Activated CD4-positive, CD25-positive, alpha-beta regulatory T cell treated with anti-CD3 and anti-CD28 coated beads, Interleukin-2, amount 50 U/mL, for 72 hours (primary cell): ENCODE results near the gene CYP4F22.
"Not testable (repeated sequence)": the region's sequence is repeated elsewhere in the genome, so short reads cannot be mapped to it uniquely, and the experiment has no call there.

ENCODE experiments used
- DNase-seq: peaks from one replicate; pipeline ENCODE4 v3.0.0; 2021

Gene CYP4F22

DNA sequence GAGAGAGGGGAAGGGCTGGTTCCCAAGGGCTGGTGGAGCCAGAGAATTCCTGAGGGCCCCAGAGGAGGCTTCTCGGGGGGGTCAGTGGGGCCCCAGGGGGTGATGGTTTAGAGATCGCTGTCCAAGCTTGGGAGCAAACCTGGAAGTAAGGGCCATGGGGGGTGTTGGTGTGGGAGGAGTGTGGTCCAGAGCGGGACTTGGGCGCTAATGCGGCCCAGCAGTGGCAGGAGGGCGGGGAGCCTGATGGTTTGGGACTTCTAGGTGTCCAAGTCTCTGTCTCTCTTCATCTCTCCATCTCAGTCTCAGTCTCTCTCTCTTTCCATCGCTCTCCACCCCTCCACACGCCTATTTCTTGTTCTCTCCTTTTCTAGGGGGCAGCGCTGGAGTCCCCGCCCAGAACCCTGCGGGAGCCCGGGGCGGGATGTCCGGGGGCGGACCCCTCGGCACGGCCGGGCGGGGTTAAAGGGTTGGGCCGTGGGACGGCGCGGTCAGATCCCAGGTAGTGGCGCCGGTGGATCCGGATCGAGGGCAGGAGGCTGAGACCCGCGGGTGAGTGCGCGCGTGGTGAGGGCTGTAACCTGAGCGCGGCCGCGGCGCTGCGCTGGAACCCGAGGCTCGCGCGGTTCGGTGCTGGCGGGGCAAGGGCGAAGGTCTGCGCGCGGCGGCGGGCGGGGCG, at the start of gene CYP4F22:
TSS of gene CYP4F22 (plus strand) at position 491 of the 676 bp plus-strand sequence. CDS start 16,812 bp downstream, outside the sequence.
- DNase-seq, result no peak

DNA sequence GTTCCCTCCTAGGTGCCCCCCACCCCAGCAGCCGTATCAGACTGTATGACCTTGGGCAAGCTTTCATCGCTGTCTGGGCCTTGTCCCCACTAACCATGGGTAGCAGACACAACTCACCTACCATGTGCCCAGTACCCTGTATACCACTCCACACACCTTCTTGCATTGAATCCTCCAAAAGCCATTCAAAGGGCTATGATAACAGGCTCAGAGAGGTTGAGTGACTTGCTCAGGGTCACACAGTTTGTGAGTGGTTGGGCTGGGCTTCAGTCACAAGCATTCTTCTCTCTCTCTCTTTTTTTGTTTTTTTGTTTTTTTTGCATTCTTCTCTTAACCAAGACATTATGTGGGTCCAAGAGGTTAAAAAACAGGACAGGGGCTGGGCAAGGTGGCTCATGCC, 46.6 kb upstream of the CYP4F22 start:
- DNase-seq, result no peak

DNA sequence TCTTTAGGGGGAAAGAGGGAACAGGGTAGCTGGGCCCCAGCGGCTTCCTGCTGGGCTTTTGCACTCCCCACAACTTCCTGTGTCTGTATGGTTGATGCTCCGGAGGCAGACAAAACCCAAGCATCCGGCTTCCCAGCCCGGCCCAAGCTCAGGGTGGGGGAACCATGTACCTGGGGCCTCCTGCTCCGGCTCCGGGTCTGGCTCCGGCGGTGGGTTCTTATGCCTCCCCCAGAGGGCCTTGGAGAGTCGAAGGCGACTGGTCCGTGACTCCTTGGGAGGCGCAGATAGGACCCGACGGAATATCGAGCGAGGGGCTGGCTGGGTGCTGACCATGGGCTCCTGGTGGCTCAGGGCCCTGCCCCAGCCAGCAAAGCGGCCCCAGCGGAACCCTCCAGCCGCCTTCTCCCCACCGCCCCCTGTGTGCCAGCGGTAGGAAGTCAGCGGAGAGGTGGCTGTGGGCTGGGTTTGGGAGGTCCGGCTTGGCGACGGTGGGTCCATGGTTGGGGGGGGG, 44.4 kb upstream of the CYP4F22 start:
- DNase-seq, result peak; percentile 74

DNA sequence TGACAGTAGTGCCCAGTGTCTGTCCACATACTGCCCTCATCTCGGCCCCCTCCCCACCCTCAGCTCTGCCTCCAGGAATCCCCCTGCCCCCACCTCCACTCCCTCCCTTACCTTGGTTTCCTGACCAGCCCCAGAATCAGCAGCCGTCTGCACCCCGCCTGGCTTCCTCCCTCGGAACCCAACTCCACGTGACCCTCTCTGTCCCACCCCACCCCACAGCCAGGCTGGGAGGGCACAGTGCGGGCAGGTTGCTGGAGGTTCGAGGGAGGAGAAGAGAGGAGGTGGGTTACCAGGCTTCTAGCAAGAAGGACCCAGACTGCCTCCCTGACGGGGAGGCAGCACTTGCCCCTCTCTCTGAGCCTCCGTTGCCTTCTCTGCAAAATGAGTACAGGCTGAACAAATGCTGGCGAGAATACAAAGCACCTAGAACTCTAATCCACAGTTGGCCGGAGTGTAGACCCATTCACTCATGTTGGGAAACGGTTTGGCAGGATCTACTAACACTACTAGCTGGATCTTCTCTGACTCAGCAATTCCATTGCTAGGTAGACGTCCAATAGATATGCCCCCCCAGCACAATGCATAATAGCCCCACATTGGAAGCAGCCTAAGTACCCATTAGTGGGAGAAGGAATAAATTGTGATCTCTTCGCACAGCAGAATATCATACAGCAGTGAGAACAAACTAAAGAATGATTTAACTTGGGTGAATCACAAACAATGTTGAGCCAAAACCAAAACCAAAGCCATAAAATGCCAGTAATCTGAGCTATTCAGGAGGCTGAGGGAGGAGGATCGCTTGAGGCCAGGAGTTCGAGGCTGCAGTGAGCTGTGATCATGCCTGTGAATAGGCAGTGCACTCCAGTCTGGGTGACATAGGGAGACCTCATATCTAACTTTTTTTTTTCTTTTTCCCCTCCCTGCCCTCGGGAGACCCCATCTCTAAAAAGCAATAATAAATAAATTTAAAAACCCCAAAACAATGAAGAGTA, 43.6 kb upstream of the CYP4F22 start, which contains the start of gene RASAL3:
TSS of gene RASAL3 (minus strand) at position 151 of the 992 bp plus-strand sequence. CDS start 186 bp downstream, outside the sequence.
- DNase-seq, result peak; percentile 66

DNA sequence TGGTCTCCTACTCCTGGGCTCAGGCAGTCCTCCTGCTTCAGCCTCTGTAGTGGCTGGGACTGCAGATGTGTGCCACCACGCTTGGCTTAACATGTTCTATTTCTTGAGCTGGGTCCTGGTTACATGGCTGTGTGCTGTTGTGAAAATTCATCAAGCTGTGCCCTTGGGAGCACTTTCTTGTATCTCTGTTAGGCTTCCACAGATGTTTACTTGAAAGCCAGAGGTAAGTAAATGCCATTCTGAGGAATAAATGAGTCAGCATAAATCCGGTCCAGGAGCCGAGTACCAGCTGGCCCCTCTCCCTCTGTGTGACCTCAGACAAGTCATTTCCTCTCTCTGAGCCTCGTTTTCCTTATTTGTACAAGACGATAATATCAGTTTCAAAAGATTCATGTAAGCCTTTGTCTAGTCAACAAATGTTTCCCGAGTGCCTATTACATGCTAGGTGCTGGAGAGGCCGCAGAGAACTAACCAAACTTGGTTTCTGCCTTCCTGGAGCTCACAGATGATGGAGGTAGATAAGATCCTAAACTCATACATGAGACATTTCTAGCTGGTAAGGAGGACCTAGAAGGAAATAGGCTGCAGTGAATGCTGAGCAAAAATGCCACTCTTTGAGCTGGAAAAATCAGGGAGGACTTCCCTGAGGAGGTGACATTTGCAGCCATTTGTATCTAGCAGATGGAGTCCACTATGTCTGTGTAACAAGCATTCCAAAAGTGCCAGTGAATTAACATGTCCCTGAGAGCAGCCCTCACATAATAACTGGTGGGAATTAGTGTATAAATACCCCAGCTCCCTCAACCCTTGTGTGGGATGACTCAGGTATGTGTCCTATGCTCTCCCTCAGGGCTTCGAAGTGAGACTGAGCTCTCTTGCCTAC, 41.2 kb upstream of the CYP4F22 start:
- no peak for DNase-seq

DNA sequence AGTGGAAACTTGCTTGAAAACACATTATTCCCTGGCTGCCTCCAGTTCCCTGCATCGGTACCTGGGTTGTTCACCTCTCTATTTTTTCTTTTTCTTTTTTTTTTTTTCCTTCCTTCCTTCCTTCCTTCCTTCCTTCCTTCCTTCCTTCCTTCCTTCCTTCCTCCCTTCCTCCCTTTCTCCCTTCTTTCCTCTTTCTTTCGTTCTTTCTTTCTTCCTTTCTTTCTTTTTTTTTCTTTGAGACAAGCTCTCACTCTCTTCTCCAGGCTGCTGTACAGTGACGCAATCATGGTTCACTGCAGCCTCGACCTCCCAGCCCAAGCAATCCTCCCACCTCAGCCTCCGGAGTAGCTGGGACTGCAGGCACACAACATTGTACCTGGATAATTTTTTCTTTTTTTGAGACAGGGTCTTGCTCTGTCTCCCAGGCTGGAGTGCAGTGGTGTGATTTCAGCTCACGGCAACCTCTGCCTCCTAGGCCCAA, 40.6 kb upstream of the CYP4F22 start:
- no peak for DNase-seq

DNA sequence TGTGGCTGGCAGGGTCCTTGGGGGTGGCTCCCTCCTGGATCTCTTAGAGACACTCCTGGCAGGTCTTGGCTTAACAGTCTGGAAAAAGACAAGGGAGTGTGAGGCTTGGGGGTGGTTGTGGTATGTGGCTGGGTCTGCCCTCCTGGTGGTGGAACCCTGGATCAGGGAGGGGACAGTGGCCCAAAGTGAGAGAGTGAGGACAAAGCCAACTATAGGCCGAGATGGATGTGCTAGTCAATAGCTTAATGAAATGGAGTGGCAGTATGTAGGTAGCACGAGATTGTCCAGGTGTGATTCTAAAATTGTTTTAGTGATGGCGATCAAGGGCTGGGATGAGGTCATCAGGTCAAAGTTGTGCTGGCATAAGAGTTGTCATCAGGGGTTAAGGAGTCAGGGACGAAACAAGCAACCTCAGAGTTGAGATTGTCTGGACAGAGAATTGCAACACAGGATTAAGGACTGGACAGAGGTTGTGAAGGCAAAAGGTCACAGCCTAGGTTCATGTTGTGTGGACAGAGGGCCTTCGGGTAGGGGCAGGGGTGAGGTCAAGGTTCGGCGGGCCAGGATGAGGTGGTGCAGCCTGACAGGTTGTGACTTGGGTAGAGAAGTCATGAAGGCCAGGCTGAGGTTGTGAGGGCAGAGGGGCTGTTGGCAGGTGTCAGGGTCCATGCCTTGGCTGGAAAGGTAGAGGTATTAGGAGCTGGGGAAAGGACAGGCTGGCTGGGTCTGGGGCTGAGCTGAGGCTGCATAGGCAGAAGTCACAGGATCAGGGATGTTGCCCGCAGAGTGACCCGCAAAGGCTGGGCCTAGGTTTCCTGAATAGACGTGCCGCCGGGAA, 39.4 kb upstream of the CYP4F22 start:
- no peak for DNase-seq

DNA sequence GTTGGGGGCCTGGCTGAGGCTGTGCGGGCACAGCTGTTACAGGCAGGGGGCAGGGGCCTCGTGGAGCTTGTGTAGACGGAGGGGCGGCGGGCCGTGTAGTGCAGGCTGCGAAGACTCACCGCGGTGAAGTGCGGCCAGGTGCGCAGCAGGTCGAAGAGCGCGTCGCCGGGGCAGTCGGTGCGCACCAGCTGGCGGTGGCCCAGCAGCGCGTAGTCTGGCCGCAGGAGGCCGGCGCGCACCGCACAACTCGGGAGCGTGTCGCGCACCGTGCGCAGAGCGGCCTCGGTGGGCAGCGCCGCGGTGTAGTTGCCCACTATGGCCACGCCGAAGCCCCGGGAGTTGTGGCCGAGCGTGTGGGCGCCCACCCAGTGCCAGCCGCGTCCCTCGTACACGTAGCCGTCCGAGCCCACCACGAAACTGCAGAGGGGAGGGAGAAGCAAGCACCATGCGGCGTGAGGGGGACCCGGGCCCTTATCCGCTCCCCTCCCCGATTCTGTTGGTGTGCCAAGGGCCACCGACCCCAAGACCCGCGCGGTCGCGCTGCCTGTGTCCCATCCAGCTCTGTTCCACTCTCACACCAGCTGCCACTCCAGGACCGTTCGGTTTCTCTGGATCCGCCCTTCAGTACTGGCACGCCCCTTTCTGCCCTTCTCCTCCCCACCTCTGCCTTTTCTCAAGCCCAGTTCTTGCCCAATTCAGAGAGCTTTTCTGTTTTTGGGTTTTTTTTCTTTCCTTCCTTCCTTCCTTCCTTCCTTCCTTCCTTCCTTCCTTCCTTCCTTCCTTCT, 38.6 kb upstream of the CYP4F22 start:
- DNase-seq, result no peak

DNA sequence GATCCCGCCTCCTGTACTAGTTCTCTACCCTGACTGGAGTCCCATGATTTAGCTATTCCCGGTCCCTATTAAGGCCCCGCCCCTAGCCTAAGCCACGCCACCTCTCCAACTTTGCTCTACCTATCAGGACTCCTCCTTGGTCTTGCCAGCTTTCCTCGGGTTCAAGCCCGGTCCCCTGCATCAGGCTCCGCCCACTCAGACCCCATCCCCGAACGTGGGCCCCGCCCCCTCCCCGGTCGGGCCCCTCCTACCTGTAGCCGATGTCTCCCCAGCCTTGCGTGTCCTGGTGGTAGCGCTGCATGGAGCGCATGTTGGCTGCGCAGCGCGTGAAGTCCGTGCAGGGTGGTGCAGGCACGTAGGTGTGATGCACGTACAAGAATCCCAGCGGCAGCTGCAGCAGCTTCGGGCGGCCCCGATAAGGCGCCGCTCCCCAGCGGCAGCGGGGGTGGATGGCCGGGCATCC, 36.7 kb upstream of the CYP4F22 start:
- peak; percentile 18 for DNase-seq

DNA sequence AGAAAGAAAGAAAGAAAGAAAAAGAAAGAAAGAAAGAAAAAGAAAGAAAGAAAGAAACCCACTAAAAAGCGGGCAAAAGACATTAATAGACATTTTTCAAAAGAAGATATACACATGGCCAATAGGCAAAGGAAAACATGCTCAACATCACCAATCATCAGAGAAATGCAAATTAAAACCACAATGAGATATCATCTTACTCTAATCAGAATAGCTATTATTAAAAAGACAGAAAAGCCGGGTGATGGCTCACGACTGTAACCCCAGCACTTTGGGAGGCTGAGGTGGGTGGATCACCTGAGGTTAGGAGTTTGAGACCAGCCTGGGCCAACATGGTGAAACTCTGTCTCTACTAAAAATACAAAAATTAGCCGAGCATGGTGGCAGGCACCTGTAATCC, 34.5 kb upstream of the CYP4F22 start:
- not testable (repeated sequence) for DNase-seq

DNA sequence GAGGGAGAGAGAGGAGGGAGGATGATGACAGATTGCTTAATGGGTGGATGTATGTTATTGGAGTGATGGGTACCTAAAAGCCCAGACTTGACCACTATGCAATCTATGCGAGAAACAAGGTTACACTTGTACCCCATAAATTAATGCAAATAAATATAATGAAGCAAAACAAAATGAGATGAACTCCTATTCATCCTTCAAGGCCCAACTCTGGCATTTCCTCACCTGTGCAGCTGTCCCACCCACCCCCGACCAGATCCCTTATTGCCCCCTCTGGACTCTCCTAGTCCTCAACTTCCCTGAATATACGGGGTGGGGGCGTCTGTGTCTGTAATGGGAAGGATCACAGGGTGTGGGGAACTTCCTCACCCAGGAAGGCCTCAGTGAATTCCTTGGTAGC, 33.2 kb upstream of the CYP4F22 start:
- DNase-seq, result peak; percentile 21

DNA sequence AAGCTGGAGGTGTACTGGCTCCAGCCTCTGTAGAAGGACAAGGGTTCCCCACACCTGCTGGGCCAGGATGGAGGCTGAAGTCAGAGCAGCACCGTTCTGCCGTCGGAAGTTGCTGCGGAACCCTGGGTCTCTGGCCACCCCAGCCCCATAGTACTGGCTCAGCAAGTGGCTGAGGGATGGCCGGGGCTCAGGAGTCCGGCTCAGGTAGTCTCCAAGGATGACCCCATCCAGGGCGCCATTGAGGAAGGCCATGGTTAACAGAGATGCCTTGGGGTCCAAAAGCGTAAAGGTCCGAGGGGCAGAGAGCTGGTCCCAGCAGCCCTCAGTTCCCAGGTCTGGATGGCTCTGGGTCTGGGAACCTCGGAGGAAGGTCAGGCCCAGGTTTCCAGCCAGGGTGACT, 32.7 kb upstream of the CYP4F22 start:
- peak; percentile 18 for DNase-seq

DNA sequence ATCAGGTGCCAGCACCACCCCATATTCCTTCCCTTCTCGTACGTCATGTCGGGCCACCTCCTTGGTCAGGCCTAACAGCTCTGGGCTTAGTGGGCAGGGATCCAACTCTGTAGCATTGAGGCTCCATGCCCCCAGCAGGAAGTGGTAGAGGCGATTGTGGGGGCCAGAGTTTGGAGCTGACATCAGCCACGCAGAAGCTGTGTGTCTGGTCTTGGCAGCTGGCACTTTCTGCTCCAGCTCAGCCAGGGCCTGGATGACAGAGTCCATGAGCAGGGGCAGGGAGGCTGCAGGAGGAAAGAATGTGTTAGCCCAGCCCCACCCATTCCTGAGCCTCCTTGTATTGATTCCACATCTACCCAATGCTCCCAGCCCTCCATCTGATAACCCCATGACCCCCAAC, 32.0 kb upstream of the CYP4F22 start:
- no peak for DNase-seq

DNA sequence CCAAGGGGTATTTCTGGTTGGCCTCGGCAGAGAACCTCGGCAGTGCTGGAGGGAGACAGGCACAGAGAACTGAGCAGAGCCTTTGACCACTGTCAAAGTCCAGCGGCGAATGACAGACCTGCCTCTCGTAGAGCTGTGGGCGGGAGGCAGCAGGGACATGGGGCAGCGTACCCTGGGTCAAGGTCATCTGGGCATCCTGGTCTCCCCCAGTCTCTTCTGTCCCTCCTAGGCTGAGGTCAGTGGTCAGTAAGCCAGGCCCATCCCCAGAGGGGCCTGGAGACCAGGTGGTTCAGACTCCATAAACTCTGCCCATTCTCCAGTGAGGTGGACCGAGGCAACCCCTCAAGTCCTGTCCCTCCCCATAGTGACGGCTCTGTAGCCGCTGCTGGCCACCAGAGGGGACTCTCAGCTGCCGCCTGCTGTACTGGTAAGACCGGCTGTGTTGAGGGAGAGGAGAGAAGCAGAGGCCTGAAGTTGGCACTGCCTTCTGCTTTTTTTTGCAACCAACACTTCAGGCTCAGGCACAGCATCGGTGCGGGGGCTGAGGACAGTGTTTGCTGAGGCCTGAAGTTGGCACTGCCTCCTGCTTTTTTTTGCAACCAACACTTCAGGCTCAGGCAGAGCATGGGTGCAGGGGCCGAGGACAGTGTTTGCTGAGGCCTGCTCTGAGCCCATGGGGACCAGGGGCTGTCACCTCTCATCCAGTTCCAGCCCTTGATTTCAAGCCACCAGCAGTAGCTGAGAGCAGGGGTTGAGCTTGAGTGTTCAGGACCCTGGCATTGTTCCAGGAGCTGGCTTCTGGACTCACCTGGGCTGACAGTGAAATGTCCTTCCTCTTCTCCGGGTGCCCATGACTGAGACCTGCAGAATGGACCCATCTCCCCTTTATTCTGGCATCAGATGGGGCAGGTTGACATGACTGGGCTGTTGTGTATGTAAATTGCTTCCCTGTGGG, 28.7 kb upstream of the CYP4F22 start, which contains the start of gene PGLYRP2:
TSS of gene PGLYRP2 (minus strand) at position 111 of the 955 bp plus-strand sequence. CDS start 130 bp downstream, outside the sequence.
- no peak for DNase-seq

DNA sequence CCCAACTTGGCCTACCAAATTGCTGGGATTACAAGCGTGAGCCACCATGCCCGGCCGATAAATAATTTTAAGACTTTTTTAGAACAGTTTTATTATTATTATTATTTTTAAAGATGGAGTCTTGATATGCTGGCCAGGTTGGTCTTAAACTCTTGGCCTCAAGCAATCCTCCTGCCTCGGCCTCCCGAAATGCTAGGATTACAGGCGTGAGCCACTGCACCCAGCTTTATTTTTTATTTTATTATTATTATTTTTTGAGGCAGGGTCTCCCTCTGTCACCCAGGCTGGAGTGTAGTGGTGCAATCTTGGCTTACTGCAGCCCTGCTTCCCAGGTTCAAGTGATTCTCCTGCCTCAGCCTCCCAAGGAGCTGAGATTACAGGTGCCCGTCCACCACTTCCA, 27.3 kb upstream of the CYP4F22 start:
- DNase-seq, result not testable (repeated sequence)

DNA sequence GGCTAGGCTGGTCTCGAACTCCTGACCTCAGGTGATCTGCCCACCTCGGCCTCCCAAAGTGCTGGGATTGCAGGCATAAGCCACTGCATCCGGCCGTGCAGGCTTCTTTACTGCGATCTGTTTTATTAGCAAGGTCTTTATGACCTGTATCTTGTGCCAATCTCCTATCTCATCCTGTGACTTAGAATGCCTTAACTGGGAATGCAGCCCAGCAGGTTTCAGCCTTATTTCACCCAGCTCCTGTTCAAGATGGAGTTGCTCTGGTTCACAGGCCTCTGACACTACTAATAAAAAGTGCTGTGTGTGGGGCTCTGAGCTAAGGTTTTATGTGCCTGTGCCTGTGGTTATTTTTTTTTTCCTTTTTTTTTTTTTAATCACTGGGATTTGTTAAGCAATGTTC, 22.6 kb upstream of the CYP4F22 start:
- DNase-seq, result not testable (repeated sequence)

DNA sequence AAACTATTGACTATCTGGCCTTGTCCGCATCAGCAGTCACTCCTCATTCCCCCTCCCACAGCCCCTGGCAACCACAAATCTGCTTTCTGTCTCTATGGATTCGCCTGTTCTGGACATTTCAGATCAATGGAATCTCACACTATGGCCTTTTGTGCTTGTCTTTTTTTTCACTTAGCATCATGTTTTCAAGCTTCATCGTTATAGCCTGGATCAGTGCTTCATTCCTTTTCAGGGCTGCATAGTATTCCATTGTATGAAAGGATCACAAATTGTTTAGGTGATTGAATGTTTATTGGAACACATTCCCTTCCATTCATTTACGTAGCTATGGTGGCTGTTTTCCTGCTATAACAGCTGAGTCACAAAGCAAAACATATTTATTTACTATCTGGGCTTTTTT, 21.3 kb upstream of the CYP4F22 start:
- DNase-seq, result no peak

DNA sequence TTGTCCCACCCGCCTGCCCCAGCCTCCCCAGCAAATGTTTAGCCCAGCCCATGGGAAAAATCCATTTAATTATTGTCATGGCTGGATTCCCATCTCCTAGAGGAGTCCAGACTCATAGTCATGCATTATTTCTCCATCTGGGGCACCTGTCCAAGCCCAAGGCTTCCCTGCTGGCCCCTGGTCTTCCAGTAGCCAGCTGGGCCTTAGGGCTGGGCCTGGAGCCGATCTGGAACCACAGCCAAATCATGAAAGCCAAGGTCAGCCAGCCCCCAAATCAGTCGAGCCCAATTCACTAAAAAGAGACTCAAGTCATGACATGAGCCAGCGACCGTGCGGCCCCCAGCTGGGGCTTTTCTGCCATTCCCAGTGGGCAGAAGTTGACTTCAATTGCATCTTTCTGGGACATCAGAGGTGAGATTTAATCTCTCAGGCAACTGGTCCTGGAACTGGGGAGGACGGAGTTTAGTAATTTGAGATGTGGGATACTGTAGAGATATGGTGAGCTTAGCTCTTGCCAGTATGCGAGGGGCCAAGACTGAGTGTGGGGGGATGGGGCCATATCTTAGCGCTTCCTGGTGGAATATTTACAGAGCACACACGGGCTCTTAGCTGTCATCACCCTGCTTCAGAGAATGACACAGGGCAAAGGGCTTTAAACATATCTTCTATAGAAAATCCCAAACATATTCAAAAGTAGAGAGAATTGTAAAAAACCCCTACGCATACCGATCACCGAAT, 19.7 kb upstream of the CYP4F22 start:
- DNase-seq, result no peak
